ENCODE data around the gene ATP6V1E1.

DNA sequence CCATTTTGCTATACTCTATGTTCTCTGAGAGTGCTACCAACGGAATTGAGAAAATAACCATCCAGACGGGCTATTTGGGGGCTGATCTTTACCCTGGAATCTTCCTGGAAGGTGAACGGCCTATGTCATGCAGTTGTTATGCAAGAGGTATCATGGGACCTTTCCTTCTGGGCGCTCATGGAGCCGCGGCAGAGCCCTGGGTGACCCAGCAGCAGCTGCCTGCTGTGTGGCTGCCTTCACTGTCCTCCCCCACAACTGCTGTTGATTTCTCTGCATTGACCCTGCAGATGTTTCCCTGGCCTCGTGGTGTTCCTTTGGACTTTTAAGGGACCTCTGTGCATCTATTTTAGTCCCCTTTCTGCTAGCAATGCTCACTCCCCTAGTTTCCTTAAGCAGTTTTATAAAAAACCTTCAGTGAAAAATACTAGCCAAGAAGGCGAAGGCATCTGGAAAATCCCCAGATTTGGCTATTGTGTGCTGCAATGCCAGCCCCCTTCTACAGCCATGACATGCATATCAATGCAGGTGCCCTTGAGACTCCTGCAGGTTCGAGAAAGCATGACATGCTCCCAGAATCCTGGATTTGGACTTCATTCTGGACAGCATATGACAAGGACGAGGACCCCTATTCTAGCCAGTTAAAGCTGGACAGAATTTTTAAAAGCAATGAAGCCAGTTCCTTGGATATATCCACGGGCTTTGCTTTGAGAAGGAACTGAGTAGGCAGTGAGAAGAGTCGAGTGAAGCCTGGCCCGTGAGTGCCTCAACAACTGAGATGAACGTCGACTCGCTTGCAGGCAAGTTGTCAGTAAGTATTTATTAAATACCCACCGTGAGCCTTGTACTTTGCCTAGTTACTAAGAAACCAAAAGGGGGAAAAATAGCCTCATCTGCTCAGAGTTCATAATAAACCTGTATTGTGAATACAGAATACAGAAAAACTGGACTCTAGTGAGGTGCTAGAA is 65.4 kb downstream of the ATP6V1E1 start, which contains the start of gene SLC25A18:
- TF ChIP-seq, protein P1, sequence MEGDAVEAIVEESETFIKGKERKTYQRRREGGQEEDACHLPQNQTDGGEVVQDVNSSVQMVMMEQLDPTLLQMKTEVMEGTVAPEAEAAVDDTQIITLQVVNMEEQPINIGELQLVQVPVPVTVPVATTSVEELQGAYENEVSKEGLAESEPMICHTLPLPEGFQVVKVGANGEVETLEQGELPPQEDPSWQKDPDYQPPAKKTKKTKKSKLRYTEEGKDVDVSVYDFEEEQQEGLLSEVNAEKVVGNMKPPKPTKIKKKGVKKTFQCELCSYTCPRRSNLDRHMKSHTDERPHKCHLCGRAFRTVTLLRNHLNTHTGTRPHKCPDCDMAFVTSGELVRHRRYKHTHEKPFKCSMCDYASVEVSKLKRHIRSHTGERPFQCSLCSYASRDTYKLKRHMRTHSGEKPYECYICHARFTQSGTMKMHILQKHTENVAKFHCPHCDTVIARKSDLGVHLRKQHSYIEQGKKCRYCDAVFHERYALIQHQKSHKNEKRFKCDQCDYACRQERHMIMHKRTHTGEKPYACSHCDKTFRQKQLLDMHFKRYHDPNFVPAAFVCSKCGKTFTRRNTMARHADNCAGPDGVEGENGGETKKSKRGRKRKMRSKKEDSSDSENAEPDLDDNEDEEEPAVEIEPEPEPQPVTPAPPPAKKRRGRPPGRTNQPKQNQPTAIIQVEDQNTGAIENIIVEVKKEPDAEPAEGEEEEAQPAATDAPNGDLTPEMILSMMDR (IDR thresholded peaks at IDR 0.05): peak in 2 of 6 experiments; percentile 14 to 16
- TF ChIP-seq POLR2A (IDR thresholded peaks at IDR 0.05): no peak

All from adrenal gland (tissue), 5 donors.